ENCODE measurements around the gene RDH13. TPM values are rescaled to one million over a fixed set of nuclear protein-coding genes. Genes with fewer than 3 reads are reported as not detected.
"Not testable (repeated sequence)": the region's sequence is repeated elsewhere in the genome, so short reads cannot be mapped to it uniquely, and the experiment has no call there.

Gene RDH13
- polyA plus RNA-seq, 2 of the 4 experiments (the other 2 are of a cell fraction): 10.6 to 12.8 TPM

DNA sequence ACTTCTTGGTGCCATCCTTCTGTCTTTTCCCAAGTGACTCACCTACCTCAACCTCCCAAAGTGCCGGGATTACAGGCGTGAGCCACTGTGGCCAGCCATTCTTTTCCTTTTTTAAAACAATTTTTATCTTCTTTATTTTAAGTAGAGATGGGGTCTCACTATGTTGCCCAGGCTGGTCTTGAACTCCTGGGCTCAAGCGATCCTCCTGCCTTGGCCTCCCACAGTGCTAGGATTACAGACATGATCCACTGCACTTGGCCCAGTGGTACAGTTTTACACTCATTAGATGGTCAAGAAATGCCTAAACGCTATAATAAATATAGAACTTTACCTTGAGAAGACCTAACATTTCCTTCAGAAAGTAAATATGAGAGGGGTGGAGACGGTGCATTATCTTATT is 49.4 kb downstream of the RDH13 start:
- CTCF ChIA-PET: no interaction called here
- FAIRE-seq (no peak), ATAC-seq (no peak), DNase-seq (ENCODE audit: low read depth in 1 of 2, low spot score in 1 of 2) (no peak)
- no peak overlapping the region for H3K27ac ChIP-seq
- WGBS (ENCODE audit: missing lambda C conversion rate): 50% methylated on average over 5 of the region's 5 CpGs
- TF ChIP-seq RNF2 (IDR thresholded peaks at IDR 0.05; ENCODE audit: borderline replicate concordance, low read depth) (no peak), PHF8 (IDR thresholded peaks at IDR 0.05; ENCODE audit: borderline replicate concordance, low read depth) (no peak), RAD21 (conservative IDR thresholded peaks at IDR 0.05 in 1 of 2, IDR thresholded peaks at IDR 0.05 in 1 of 2) (no peak), CTCF (IDR thresholded peaks at IDR 0.05) (no peak), CBX8 (IDR thresholded peaks at IDR 0.05) (no peak), SMC3 (IDR thresholded peaks at IDR 0.05) (no peak)
- no peak overlapping the region for H3K4me2 ChIP-seq
- H3K4me3 ChIP-seq: no peak overlapping the region
- H3K4me1 ChIP-seq: no peaks in the 10 kb centered on the region
- H3K9me3 ChIP-seq: no peaks in the 10 kb centered on the region
- POLR2A ChIA-PET: no interaction called here

DNA sequence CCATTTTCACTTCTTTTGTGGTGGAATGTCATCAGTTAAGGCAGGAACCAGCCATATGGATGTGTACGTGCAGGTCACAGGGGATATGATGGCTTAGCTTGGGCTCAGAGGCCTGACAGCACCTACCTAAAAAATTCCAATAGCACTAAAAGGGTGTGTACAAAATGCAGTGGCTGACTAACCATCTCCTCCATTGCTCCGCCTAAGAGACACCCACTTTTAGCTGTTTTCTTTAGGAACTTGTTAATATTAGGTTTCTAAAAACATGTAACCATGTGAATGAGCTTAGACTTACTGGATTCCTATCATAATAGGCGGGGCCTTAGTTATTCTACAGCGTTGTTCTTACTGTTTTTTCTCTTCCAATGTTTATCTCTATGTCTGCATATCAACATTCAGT is 50.6 kb downstream of the RDH13 start:
- Histone ChIP-seq H3K4me3 (no peak overlapping the region), H3K4me2 (no peak overlapping the region), H3K27ac (no peak overlapping the region), H3K4me1 (no peaks in the 10 kb centered on the region), H3K9me3 (no peaks in the 10 kb centered on the region)
- ATAC-seq: peak in 1 of 2 experiments; percentile 23; a peak in 1 of 6 replicates
- ChIA-PET POLR2A (no interaction called here), CTCF (interaction anchor here (0.8 to 0.9 kb wide), 2 partner anchors 18 to 25 kb away, joined by 3 read pairs; no protein-coding TSS in a partner anchor)
- DNase-seq (ENCODE audit: low read depth in 1 of 2, low spot score in 1 of 2): no peak
- TF ChIP-seq ZNF302 (CRISPR knock-in tag; IDR thresholded peaks at IDR 0.05) (no peak), EP300 (IDR thresholded peaks at IDR 0.05) (no peak), ZFP36 (IDR thresholded peaks at IDR 0.05; ENCODE audit: borderline replicate concordance, partially characterized antibody) (no peak), ZC3H11A (IDR thresholded peaks at IDR 0.05) (no peak)
- no peak for FAIRE-seq
- WGBS (ENCODE audit: missing lambda C conversion rate): 58% methylated on average over 4 of the region's 4 CpGs

GRCh38 chr19:55010561-55010960 is 52.4 kb downstream of the RDH13 start:
- H3K27ac ChIP-seq; CTCF ChIA-PET; H3K4me3 ChIP-seq; POLR2A ChIA-PET; H3K4me1 ChIP-seq; H3K4me2 ChIP-seq; ATAC-seq; FAIRE-seq; H3K9me3 ChIP-seq; DNase-seq (ENCODE audit: low read depth in 1 of 2, low spot score in 1 of 2): not testable (repeated sequence)
- 78% methylated on average over 7 of the region's 7 CpGs for WGBS (ENCODE audit: missing lambda C conversion rate)

DNA sequence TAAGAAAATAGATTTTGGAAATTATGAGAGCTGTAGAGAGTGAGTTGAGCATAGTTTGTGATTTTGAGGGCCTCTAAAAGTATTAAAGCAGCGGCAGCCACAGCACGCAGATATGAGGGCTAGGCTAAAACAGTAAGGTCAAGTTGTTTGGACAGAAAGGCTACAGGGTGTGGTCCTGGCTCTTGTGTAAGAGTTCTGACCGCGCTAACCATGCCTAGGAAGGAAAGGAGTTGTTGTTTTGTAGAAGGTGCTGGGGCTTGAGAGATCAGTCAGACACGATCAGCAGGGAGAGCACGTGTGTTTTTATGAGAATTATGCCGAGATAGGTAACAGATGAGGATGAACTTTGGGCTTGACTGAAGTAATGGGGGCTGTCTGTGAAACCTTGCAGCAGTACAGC is 54.2 kb downstream of the RDH13 start:
- ATAC-seq; H3K27ac ChIP-seq; H3K4me2 ChIP-seq; H3K4me3 ChIP-seq; POLR2A ChIA-PET; FAIRE-seq; H3K4me1 ChIP-seq; DNase-seq (ENCODE audit: low read depth in 1 of 2, low spot score in 1 of 2): not testable (repeated sequence)
- H3K9me3 ChIP-seq: peaks cover 19% of the 10 kb centered on the region
- CTCF ChIA-PET: interaction anchor here (0.6 kb wide), 1 partner anchor 408 kb away, joined by 3 read pairs; no protein-coding TSS in a partner anchor
- 55% methylated on average over 7 of the region's 7 CpGs for WGBS (ENCODE audit: missing lambda C conversion rate)

GRCh38 chr19:55008189-55008588 is 54.8 kb downstream of the RDH13 start:
- H3K4me3 ChIP-seq; POLR2A ChIA-PET; DNase-seq (ENCODE audit: low read depth in 1 of 2, low spot score in 1 of 2); ATAC-seq; FAIRE-seq; H3K4me1 ChIP-seq; H3K27ac ChIP-seq; H3K4me2 ChIP-seq: not testable (repeated sequence)
- 44% methylated on average over 5 of the region's 5 CpGs for WGBS (ENCODE audit: missing lambda C conversion rate)
- CTCF ChIA-PET: interaction anchor here (0.6 kb wide), 1 partner anchor 409 kb away, joined by 3 read pairs; no protein-coding TSS in a partner anchor
- H3K9me3 ChIP-seq: peaks cover 19% of the 10 kb centered on the region

DNA sequence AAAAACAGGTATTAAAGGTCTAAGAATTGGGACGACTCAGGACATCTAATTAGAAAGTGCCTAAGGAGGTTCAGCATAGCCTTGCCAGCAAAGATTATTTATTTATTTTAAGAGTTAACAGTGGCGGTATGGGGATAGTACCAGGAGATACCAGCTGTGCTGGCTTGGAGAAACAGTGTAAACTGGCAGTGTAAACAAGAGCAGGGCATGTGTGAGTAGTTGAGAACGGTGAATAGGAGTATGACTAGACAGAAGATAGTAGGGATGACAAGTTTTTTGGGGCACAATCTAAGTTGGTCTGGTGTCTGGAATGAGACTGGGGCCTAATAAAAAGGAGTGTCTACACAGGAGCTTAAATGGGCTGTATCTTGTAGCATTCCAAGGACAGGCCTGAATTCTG is 55.4 kb downstream of the RDH13 start:
- FAIRE-seq; H3K4me3 ChIP-seq; CTCF ChIA-PET; ATAC-seq; DNase-seq (ENCODE audit: low read depth in 1 of 2, low spot score in 1 of 2); H3K27ac ChIP-seq; H3K4me2 ChIP-seq; POLR2A ChIA-PET; H3K4me1 ChIP-seq: not testable (repeated sequence)
- WGBS (ENCODE audit: missing lambda C conversion rate): 63% methylated on average over 2 of the region's 3 CpGs
- H3K9me3 ChIP-seq: peaks cover 19% of the 10 kb centered on the region

GRCh38 chr19:55006795-55007194 is 56.2 kb downstream of the RDH13 start:
- Histone ChIP-seq H3K4me2 (peak overlapping the region; percentile 39), H3K9me3 (peaks cover 19% of the 10 kb centered on the region), H3K4me3 (peak overlapping the region; percentile 53)
- FAIRE-seq; H3K4me1 ChIP-seq; CTCF ChIA-PET; POLR2A ChIA-PET; ATAC-seq; DNase-seq (ENCODE audit: low read depth in 1 of 2, low spot score in 1 of 2); H3K27ac ChIP-seq: not testable (repeated sequence)
- whole genome bisulfite sequencing (ENCODE audit: missing lambda C conversion rate): 65% methylated on average over 11 of the region's 11 CpGs
